ENCODE data around the gene FXR1.

DNA sequence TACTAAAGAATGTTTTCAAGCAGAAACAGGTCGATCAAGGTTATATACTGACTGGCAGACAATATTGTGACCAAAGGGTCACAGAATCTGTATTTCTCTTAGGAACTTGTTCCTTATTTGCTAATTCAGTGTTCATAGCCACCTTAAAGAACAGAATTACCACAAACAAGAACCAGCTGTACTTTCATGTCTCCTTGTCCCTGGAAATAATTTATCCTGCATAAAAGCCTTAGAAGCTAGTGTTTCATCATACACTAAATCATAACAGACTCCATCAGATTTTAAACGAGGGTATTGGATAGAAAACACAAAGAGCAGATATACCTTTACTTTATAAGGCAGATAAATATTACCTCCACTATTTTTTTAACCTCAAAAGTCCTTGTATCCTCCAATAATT lies 70.7 kb downstream of the FXR1 start:
- TF ChIP-seq RELA (IDR thresholded peaks at IDR 0.05; ENCODE audit: borderline replicate concordance, partially characterized antibody) (no peak), CREB1 (IDR thresholded peaks at IDR 0.05; ENCODE audit: low read depth) (no peak), EP300 (IDR thresholded peaks at IDR 0.05; ENCODE audit: borderline replicate concordance in 1 of 2, control insufficient read depth in 1 of 2, low read depth in 2 of 2, low read length in 2 of 2) (no peak), YY1 (IDR thresholded peaks at IDR 0.05; ENCODE audit: low read depth, low read length) (no peak), TARDBP (IDR thresholded peaks at IDR 0.05; ENCODE audit: borderline replicate concordance) (no peak), ETV6 (conservative IDR thresholded peaks at IDR 0.05 in 1 of 2, IDR thresholded peaks at IDR 0.05 in 1 of 2; ENCODE audit: borderline replicate concordance in 1 of 2, low read depth in 1 of 2) (no peak), EZH2 (IDR thresholded peaks at IDR 0.05; ENCODE audit: borderline replicate concordance, control insufficient read depth, low read depth, low read length) (no peak), POLR2AphosphoS5 (IDR thresholded peaks at IDR 0.05; ENCODE audit: low read length) (no peak)
- TF ChIP-seq, protein P1, sequence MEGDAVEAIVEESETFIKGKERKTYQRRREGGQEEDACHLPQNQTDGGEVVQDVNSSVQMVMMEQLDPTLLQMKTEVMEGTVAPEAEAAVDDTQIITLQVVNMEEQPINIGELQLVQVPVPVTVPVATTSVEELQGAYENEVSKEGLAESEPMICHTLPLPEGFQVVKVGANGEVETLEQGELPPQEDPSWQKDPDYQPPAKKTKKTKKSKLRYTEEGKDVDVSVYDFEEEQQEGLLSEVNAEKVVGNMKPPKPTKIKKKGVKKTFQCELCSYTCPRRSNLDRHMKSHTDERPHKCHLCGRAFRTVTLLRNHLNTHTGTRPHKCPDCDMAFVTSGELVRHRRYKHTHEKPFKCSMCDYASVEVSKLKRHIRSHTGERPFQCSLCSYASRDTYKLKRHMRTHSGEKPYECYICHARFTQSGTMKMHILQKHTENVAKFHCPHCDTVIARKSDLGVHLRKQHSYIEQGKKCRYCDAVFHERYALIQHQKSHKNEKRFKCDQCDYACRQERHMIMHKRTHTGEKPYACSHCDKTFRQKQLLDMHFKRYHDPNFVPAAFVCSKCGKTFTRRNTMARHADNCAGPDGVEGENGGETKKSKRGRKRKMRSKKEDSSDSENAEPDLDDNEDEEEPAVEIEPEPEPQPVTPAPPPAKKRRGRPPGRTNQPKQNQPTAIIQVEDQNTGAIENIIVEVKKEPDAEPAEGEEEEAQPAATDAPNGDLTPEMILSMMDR (IDR thresholded peaks at IDR 0.05 in 2 of 3, conservative IDR thresholded peaks at IDR 0.05 in 1 of 3; ENCODE audit: control insufficient read depth in 2 of 3, extremely low read depth in 1 of 3, insufficient read depth in 1 of 3, low read depth in 3 of 3, low read length in 3 of 3) = no peak
- TF ChIP-seq, protein P2, sequence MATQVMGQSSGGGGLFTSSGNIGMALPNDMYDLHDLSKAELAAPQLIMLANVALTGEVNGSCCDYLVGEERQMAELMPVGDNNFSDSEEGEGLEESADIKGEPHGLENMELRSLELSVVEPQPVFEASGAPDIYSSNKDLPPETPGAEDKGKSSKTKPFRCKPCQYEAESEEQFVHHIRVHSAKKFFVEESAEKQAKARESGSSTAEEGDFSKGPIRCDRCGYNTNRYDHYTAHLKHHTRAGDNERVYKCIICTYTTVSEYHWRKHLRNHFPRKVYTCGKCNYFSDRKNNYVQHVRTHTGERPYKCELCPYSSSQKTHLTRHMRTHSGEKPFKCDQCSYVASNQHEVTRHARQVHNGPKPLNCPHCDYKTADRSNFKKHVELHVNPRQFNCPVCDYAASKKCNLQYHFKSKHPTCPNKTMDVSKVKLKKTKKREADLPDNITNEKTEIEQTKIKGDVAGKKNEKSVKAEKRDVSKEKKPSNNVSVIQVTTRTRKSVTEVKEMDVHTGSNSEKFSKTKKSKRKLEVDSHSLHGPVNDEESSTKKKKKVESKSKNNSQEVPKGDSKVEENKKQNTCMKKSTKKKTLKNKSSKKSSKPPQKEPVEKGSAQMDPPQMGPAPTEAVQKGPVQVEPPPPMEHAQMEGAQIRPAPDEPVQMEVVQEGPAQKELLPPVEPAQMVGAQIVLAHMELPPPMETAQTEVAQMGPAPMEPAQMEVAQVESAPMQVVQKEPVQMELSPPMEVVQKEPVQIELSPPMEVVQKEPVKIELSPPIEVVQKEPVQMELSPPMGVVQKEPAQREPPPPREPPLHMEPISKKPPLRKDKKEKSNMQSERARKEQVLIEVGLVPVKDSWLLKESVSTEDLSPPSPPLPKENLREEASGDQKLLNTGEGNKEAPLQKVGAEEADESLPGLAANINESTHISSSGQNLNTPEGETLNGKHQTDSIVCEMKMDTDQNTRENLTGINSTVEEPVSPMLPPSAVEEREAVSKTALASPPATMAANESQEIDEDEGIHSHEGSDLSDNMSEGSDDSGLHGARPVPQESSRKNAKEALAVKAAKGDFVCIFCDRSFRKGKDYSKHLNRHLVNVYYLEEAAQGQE (IDR thresholded peaks at IDR 0.05; ENCODE audit: low read depth, low read length) = no peak
- TF ChIP-seq, protein P3, sequence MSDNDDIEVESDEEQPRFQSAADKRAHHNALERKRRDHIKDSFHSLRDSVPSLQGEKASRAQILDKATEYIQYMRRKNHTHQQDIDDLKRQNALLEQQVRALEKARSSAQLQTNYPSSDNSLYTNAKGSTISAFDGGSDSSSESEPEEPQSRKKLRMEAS (IDR thresholded peaks at IDR 0.05; ENCODE audit: low read depth, low read length) = no peak
